Esophagus mucosa (tissue), 1 donor: ENCODE measurements around the gene ATAD3B. TPM values are rescaled to one million over a fixed set of nuclear protein-coding genes. Genes with fewer than 3 reads are reported as not detected.
"Not testable (repeated sequence)": the region's sequence is repeated elsewhere in the genome, so short reads cannot be mapped to it uniquely, and the experiment has no call there.

Experiments
- ATAC-seq: fragments of 200-7000 bp; cut with Tn5 transposase; one replicate; pipeline ENCODE4 v1.9.1; 2020
- total RNA-seq: library from RNA; stranded (reverse); gene quantifications from one replicate; pipeline ENCODE4 v1.2.4, GENCODE V29; 2023
- donor health status: DM: yes; HTN: yes; CAD: no.

ATAD3B gene, protein sequence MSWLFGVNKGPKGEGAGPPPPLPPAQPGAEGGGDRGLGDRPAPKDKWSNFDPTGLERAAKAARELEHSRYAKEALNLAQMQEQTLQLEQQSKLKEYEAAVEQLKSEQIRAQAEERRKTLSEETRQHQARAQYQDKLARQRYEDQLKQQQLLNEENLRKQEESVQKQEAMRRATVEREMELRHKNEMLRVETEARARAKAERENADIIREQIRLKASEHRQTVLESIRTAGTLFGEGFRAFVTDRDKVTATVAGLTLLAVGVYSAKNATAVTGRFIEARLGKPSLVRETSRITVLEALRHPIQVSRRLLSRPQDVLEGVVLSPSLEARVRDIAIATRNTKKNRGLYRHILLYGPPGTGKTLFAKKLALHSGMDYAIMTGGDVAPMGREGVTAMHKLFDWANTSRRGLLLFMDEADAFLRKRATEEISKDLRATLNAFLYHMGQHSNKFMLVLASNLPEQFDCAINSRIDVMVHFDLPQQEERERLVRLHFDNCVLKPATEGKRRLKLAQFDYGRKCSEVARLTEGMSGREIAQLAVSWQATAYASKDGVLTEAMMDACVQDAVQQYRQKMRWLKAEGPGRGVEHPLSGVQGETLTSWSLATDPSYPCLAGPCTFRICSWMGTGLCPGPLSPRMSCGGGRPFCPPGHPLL
- total RNA-seq: 13.7 TPM

- peak; percentile 94 for ATAC-seq
Measured at GRCh38 chr1:1471389-1472052, at the start of gene ATAD3B. Gene ATAD3B (plus strand): TSS chr1:1471765. CDS start chr1:1471885, 120 bp downstream.

DNA sequence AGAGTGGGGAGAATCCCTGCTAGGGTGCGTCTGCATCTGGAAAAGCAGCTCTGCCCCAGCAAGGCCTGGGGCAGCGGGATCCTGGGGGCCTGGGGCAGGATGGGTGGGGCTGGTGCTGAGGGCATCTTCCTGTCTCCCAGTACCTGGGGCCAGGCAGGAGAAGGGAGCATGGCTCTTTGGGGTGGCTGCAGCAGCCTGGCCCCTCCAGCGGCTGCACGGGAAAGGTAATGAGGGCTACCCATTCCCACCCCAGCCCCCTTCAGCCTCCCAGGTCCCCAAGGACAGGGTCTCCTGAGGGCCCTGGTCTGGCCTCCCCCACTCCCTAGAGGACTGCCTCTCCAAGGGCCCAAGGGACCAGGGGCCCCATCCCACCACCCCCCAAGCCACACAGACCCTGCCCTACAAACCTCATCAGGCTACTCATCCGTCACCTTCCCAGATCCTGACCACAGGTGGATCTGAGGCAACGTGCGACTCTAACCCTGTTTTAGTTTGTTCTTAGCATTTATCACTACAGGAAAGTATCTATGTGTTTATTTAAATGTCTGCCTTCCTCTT lies 49.6 kb upstream of the ATAD3B start:
- no peak for ATAC-seq

DNA sequence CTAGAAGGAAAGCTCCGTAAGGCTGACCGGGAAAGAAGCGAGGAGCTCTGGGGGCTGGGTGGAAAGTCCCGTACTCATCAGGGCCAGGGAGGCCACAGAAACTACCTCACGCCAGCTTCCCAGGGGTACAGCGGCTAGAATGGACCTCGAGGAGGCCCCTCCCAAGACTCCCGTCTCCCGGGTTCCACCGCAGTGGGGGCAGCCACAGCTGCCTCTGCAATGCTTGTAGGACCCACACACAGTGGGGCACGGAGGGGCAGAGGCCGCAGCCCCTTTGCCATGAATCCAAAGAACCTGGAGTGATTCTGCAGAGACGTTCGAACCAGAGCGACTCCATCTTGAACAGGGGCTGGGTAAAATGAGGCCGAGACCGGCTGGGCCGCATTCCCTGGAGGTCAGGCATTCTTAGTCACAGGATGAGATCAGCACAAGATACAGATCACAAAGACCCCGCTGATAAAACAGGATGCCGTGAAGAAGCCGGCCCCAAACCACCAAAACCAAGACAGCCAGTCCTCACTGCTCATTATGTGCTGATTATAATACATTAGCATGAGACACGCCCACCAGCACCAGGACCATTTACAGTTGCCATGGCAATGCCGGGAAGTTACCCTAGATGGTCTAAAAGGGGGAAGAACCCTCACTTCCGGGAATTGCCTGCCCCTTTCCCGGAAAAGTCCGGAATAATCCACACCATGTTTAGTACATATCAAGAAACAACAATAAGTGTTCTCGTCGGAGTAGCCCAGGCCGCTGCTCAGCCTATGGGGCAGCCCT lies 48.9 kb upstream of the ATAD3B start:
- no peak for ATAC-seq

DNA sequence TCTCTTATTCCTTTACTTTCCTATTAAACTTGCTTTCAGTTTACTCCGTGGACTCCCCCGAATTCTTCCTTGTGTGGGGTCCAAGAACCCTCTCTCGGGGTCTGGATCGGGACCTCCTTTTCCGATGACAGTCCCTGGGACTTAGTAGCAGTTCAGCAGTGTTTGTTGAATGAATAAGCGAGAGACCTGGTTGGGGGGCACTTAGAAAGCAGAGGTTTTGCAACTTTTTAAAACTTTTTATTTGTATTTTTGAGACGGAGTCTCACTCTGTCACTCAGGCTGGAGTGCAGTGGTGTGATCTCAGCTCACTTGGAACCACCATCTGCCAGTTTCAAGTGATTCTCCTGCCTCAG lies 48.3 kb upstream of the ATAD3B start:
- no peak for ATAC-seq

GRCh38 chr1:1424707-1425106 lies 46.9 kb upstream of the ATAD3B start:
- ATAC-seq: no peak

GRCh38 chr1:1425426-1425752 lies 46.2 kb upstream of the ATAD3B start:
- ATAC-seq: no peak

GRCh38 chr1:1425753-1426495 lies 45.6 kb upstream of the ATAD3B start:
- ATAC-seq: peak; percentile 14

GRCh38 chr1:1426496-1427105 lies 45.0 kb upstream of the ATAD3B start:
- no peak for ATAC-seq

GRCh38 chr1:1427106-1427819 lies 44.3 kb upstream of the ATAD3B start:
- peak; percentile 33 for ATAC-seq

GRCh38 chr1:1427820-1428148 lies 43.8 kb upstream of the ATAD3B start:
- ATAC-seq: no peak

GRCh38 chr1:1428174-1428573 lies 43.4 kb upstream of the ATAD3B start:
- ATAC-seq: no peak

DNA sequence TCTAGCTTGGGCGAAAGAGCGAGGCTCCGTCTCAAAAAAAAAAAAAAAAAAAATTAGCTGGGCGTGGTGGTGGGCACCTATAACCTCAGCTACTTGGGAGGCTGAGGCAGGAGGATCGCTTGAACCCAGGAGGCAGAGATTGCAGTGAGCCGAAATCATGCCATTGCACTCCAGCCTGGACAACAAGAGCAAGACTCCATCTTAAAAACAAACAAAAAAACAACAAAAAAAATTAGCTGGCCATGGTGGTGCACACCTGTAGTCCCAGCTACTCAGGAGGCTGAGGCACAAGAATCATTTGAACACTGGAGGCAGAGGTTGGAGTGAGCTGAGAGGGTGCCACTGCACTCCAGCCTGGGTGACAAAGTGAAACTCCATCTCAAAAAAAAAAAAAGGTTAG lies 42.6 kb upstream of the ATAD3B start:
- not testable (repeated sequence) for ATAC-seq

GRCh38 chr1:1429671-1430073 lies 41.9 kb upstream of the ATAD3B start:
- no peak for ATAC-seq

- ATAC-seq: peak; percentile 0
Measured at GRCh38 chr1:1430114-1430982, 41.2 kb upstream of the ATAD3B start.

DNA sequence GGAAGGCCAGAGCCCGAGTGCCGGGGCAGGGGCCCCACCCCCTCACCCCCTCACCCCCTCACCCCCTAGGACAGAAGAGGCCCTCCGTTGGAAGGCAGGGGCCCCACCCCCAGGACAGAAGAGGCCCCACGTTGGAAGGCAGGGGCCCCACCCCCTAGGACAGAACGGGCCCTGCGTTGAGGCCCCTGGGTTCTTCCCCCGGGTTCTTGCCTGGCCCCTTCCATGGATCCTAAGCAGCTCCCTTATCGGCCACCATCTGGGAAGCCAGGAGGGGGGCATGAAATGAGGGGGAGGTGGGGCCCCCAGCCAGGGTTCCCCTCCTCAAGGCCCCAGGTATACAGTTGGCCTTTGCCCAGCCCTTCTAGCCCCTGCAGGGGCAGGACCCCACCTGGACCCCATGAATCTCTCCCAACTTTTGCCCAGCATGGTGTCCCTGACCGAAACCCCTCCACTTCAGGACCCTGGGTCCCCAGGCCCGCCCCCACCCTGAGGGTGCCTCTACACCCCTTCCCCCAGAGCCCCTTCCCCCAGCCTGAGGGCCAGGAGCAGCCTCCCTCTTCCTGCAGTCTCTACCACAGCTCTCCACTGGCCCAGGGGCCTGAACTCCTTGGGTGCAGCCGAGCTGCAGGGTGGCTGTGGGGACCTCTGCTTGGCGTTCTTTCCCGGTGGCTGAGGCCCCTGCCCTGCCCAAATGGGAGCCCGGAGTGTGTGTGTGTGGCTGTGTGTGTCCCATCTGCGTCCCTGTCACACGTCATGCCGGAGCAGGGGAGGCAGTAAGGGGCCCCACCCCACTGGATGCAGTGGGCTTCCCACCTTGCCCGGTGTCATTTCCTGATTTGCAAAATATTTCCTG lies 40.3 kb upstream of the ATAD3B start:
- ATAC-seq: no peak

- no peak for ATAC-seq
Measured at GRCh38 chr1:1431845-1432273, 39.7 kb upstream of the ATAD3B start.

DNA sequence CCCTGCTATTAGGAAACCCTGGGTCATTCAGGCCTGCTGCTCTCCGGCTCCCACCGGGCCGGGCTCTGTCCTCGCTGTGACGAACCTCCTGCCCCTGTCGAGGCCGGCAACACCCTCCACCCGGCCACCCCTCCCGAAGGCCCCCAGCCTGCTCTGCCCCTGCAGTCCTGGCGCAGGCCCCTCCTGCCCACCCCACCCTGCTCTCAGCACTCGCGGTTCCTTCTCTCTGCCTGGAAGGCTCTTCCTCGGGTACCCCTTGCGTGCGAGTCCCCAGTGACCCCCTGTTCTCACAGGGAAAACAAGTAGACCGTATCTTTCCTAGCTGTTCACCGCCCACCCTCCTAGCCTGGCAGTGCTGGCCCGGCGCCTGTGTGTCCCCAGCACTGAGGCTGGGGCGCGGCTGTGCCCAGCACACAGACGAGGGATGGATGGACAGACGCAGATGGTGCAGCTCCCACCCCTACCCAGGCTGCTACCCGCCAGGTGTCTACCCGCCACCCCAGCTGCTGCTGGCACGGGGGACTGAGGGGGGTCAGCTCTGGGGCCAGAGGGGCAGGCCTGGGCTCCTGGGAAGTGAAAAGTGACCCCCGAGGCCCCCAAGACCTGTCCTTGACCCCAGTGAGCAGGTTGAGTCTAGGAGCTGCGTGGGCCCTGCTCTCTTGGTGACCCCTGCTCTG lies 39.2 kb upstream of the ATAD3B start:
- no peak for ATAC-seq
